ENCODE results near the gene PALB2. TPM values are rescaled to one million over a fixed set of nuclear protein-coding genes. Genes with fewer than 3 reads are reported as not detected.
A peak's percentile ranks its signal among the peaks of the same experiment; 100 is the strongest.

Gene PALB2
- total and polyA plus RNA-seq, 2 of the 13 experiments (the other 11 are each of a cell fraction or from before 2014, with no cell fraction given), result 12.1 to 40.9 TPM

DNA sequence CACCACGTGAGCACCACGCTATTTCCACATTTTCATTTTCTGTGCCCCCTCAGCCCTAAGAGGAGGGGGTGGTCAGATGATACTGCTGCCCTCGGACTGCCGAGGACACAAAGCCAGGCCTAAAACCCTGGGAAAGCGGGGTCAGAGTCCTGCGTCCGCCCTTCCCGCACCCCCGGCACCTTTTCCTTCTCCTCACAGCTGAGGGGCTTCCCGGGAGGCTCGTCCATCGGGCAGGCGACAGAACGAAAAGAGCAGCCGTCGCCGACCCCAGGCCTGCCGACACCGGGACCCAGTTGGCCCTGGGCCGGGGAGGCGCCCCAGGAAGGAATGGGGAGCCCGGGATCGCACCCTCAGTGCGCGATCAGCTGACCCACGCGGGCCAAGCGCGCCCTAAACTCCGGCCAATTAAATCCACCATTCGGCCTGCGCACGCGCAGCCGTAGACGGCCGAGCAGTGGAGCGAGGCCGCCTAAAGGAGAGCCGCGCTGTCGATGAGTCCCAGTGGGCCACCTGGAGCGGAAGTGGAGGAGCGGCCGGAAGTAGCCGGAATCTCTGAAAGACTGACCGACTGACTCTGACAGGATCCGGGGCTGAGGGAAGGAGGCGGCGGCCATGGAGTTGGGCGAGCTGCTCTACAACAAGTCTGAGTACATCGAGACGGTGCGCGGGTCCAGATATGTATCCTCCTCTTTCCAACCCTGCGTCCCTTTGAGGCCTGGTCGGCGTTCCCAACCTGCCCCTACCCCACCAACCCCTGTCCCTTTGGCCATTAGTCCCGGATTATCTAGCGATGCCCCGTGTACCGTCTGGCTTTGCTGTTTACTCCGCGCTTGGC, at the start of gene PALB2, which contains the start of gene DCTN5 (continued):
- TF ChIP-seq, protein P1, sequence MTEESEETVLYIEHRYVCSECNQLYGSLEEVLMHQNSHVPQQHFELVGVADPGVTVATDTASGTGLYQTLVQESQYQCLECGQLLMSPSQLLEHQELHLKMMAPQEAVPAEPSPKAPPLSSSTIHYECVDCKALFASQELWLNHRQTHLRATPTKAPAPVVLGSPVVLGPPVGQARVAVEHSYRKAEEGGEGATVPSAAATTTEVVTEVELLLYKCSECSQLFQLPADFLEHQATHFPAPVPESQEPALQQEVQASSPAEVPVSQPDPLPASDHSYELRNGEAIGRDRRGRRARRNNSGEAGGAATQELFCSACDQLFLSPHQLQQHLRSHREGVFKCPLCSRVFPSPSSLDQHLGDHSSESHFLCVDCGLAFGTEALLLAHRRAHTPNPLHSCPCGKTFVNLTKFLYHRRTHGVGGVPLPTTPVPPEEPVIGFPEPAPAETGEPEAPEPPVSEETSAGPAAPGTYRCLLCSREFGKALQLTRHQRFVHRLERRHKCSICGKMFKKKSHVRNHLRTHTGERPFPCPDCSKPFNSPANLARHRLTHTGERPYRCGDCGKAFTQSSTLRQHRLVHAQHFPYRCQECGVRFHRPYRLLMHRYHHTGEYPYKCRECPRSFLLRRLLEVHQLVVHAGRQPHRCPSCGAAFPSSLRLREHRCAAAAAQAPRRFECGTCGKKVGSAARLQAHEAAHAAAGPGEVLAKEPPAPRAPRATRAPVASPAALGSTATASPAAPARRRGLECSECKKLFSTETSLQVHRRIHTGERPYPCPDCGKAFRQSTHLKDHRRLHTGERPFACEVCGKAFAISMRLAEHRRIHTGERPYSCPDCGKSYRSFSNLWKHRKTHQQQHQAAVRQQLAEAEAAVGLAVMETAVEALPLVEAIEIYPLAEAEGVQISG (CRISPR knock-in tag; IDR thresholded peaks at IDR 0.05), result peak; percentile 97
- TF ChIP-seq NFIC (IDR thresholded peaks at IDR 0.05; ENCODE audit: low read length) (no peak), JARID2 (CRISPR knock-in tag; IDR thresholded peaks at IDR 0.05; ENCODE audit: insufficient replicate concordance) (peak; percentile 93), JDP2 (CRISPR knock-in tag; IDR thresholded peaks at IDR 0.05; ENCODE audit: borderline replicate concordance) (no peak; the same call in 1 of the 2 replicates), CENPX (CRISPR knock-in tag; IDR thresholded peaks at IDR 0.05) (no peak), HDAC6 (IDR thresholded peaks at IDR 0.05; ENCODE audit: low read depth, low read length) (no peak), ZFP37 (CRISPR knock-in tag; IDR thresholded peaks at IDR 0.05; ENCODE audit: borderline replicate concordance) (peak; percentile 86), GPN1 (CRISPR knock-in tag; IDR thresholded peaks at IDR 0.05; ENCODE audit: borderline replicate concordance) (peak; percentile 87), MBNL3 (CRISPR knock-in tag; conservative IDR thresholded peaks at IDR 0.05) (no peak), ZFP90 (CRISPR knock-in tag; IDR thresholded peaks at IDR 0.05; ENCODE audit: borderline replicate concordance) (peak; percentile 98)
- TF ChIP-seq, protein P2, sequence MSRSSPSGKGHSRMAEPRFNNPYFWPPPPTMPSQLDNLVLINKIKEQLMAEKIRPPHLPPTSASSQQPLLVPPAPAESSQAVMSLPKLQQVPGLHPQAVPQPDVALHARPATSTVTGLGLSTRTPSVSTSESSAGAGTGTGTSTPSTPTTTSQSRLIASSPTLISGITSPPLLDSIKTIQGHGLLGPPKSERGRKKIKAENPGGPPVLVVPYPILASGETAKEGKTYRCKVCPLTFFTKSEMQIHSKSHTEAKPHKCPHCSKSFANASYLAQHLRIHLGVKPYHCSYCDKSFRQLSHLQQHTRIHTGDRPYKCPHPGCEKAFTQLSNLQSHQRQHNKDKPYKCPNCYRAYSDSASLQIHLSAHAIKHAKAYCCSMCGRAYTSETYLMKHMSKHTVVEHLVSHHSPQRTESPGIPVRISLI (CRISPR knock-in tag; IDR thresholded peaks at IDR 0.05; ENCODE audit: borderline replicate concordance), result no peak
- TF ChIP-seq, protein P3, sequence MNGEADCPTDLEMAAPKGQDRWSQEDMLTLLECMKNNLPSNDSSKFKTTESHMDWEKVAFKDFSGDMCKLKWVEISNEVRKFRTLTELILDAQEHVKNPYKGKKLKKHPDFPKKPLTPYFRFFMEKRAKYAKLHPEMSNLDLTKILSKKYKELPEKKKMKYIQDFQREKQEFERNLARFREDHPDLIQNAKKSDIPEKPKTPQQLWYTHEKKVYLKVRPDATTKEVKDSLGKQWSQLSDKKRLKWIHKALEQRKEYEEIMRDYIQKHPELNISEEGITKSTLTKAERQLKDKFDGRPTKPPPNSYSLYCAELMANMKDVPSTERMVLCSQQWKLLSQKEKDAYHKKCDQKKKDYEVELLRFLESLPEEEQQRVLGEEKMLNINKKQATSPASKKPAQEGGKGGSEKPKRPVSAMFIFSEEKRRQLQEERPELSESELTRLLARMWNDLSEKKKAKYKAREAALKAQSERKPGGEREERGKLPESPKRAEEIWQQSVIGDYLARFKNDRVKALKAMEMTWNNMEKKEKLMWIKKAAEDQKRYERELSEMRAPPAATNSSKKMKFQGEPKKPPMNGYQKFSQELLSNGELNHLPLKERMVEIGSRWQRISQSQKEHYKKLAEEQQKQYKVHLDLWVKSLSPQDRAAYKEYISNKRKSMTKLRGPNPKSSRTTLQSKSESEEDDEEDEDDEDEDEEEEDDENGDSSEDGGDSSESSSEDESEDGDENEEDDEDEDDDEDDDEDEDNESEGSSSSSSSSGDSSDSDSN (CRISPR knock-in tag; IDR thresholded peaks at IDR 0.05), result peak; percentile 79; the same call in 1 of the 2 replicates
- TF ChIP-seq, protein P4, sequence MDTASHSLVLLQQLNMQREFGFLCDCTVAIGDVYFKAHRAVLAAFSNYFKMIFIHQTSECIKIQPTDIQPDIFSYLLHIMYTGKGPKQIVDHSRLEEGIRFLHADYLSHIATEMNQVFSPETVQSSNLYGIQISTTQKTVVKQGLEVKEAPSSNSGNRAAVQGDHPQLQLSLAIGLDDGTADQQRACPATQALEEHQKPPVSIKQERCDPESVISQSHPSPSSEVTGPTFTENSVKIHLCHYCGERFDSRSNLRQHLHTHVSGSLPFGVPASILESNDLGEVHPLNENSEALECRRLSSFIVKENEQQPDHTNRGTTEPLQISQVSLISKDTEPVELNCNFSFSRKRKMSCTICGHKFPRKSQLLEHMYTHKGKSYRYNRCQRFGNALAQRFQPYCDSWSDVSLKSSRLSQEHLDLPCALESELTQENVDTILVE (CRISPR knock-in tag; IDR thresholded peaks at IDR 0.05), result peak; percentile 68; the same call in 1 of the 2 replicates
- TF ChIP-seq, protein P5, sequence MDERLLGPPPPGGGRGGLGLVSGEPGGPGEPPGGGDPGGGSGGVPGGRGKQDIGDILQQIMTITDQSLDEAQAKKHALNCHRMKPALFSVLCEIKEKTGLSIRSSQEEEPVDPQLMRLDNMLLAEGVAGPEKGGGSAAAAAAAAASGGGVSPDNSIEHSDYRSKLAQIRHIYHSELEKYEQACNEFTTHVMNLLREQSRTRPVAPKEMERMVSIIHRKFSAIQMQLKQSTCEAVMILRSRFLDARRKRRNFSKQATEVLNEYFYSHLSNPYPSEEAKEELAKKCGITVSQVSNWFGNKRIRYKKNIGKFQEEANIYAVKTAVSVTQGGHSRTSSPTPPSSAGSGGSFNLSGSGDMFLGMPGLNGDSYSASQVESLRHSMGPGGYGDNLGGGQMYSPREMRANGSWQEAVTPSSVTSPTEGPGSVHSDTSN (CRISPR knock-in tag; IDR thresholded peaks at IDR 0.05), result no peak
- TF ChIP-seq, protein P6, sequence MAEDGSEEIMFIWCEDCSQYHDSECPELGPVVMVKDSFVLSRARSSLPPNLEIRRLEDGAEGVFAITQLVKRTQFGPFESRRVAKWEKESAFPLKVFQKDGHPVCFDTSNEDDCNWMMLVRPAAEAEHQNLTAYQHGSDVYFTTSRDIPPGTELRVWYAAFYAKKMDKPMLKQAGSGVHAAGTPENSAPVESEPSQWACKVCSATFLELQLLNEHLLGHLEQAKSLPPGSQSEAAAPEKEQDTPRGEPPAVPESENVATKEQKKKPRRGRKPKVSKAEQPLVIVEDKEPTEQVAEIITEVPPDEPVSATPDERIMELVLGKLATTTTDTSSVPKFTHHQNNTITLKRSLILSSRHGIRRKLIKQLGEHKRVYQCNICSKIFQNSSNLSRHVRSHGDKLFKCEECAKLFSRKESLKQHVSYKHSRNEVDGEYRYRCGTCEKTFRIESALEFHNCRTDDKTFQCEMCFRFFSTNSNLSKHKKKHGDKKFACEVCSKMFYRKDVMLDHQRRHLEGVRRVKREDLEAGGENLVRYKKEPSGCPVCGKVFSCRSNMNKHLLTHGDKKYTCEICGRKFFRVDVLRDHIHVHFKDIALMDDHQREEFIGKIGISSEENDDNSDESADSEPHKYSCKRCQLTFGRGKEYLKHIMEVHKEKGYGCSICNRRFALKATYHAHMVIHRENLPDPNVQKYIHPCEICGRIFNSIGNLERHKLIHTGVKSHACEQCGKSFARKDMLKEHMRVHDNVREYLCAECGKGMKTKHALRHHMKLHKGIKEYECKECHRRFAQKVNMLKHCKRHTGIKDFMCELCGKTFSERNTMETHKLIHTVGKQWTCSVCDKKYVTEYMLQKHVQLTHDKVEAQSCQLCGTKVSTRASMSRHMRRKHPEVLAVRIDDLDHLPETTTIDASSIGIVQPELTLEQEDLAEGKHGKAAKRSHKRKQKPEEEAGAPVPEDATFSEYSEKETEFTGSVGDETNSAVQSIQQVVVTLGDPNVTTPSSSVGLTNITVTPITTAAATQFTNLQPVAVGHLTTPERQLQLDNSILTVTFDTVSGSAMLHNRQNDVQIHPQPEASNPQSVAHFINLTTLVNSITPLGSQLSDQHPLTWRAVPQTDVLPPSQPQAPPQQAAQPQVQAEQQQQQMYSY (CRISPR knock-in tag; IDR thresholded peaks at IDR 0.05), result peak; percentile 85; the same call in 1 of the 2 replicates

All from HepG2 (cell line).